ENCODE data around the gene DENND1C.

The DENND1C gene

DNA sequence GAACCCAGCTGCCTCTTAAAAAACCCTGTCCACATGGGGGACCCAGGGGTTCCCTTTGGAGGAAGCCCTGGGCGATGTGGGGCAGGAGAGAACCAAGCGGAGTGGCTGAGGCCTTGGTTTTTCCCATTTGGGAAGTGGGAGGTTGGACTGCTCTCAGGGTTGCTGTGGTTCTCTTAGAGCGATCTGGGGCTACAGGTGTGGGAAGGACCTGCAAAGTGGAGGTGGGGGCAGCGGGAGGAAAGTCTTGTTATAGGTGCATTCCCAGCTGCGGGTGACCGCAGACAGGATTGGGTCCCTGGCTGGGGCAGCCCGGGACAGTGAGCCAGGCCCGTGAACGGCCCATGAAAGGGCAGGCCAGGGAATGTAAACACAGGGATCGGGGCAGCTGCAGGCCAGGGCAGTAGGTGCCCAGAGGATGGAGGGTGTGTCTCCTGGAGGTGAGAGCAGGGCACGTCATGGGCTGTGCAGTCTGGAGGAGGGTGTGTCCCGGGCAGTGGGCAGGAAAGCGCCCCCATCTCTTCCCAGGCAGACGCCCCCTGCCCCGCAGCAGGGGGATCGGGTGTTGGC is 22.8 kb downstream of the DENND1C start:
- peak overlapping the region; percentile 81 for H3K4me3 Mint-ChIP-seq
- no peak for DNase-seq
- peak overlapping the region; percentile 63 for H3K27ac Mint-ChIP-seq
- H3K27me3 Mint-ChIP-seq = no peaks in the 10 kb centered on the region
- peaks cover 28% of the 10 kb centered on the region for H3K36me3 Mint-ChIP-seq (ENCODE audit: low read depth)
- H3K9me3 Mint-ChIP-seq = peaks cover 13% of the 10 kb centered on the region
- H3K4me1 Mint-ChIP-seq (ENCODE audit: low read depth) = peaks cover 20% of the 10 kb centered on the region

DNA sequence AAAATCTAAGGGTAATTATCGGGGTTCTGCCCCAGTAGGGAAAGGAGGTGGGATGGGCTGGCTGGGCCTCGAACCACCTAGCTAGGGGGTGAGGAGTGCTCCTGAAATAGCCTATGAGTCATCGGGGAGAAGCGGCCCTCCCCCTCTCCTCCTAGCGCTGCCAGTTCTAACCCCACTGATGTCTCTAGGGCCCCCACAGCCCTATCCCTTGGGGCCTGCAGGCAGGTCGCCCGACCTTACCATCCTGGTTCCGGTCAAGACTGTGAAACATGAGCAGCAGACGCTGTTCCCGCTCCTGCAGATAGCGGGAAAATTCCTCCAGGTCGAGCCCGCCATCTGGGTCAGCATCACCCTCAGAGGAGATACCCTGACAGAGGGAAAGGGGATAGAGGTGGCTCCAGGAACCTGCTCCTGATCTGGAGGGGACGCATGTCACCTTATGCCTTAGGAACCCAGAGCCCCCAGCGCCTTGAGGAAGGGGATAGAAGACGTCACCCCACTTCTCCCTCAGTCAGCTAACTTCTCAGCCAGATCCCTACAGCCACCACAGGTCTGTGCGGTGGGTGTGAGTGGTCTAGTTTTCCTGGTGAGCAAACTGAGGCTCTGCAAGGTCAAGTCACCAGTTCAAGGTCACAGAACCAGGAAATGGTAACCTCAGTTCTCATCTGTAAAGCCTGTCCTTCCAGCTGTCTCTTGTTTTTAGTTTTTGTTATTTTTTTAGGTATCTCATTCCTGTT is 23.5 kb downstream of the DENND1C start:
- Mint-ChIP-seq H3K27ac (no peak overlapping the region), H3K4me1 (ENCODE audit: low read depth) (peaks cover 20% of the 10 kb centered on the region), H3K27me3 (no peaks in the 10 kb centered on the region), H3K36me3 (ENCODE audit: low read depth) (peaks cover 34% of the 10 kb centered on the region), H3K9me3 (peaks cover 16% of the 10 kb centered on the region), H3K4me3 (peak overlapping the region; percentile 81)
- no peak for DNase-seq

DNA sequence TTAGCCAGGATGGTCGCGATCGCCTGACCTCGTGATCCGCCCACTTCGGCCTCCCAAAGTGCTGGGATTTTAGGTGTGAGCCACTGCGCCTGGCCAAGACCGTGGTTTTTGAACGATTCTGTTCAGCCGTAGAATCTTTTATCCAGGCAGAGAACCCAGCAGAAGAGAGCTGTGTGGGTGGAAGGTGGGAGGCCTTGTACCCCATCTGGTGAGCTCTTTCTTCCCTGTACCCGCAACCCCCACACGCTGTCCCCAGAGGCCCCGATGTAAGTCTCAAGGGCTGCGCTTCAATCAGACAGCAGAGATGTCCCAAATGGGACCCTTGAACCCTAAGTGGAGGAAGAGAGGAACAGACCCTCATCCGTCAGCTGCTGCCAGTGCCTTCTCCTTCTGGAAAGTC is 25.7 kb downstream of the DENND1C start:
- Mint-ChIP-seq H3K4me3 (no peak overlapping the region), H3K27ac (no peak overlapping the region), H3K9me3 (peaks cover 16% of the 10 kb centered on the region), H3K4me1 (ENCODE audit: low read depth) (peaks cover 17% of the 10 kb centered on the region), H3K27me3 (no peaks in the 10 kb centered on the region), H3K36me3 (ENCODE audit: low read depth) (peaks cover 39% of the 10 kb centered on the region)
- no peak for DNase-seq

DNA sequence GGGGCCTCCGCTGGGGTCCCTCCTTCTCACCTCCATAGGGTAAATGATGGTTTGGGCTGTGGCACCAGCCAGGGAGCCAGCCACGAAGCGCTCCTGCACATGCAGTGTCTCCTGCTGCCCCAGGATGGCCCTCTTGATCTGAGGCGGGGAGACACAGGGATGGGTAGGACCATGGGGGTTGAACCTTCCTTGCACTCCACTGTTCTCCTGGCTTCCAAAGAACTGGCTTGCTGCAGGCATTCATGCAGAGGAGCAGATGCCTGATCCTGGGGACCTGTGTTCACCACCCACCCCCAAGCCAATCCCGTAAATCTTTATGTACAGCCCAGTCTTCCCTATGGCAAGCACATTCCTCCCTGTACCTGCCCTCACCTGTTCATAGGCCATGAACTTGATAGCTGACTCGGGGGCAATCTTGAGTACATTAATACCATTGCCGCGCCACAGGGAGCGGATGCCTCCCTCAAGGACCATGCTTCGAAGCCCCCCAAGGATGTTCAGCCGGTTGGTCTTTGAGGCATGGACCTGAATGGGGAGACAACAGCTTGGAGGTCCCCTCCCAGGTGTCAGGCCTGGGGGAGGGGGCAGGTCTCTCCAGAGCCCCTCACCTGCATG is 27.5 kb downstream of the DENND1C start:
- no peak for DNase-seq
- H3K27me3 Mint-ChIP-seq = no peaks in the 10 kb centered on the region
- no peak overlapping the region for H3K4me3 Mint-ChIP-seq
- H3K9me3 Mint-ChIP-seq = peaks cover 16% of the 10 kb centered on the region
- peaks cover 43% of the 10 kb centered on the region for H3K36me3 Mint-ChIP-seq (ENCODE audit: low read depth)
- H3K27ac Mint-ChIP-seq = no peak overlapping the region
- peaks cover 12% of the 10 kb centered on the region for H3K4me1 Mint-ChIP-seq (ENCODE audit: low read depth)

- H3K36me3 Mint-ChIP-seq (ENCODE audit: low read depth) = peaks cover 43% of the 10 kb centered on the region
These were observed 28.7 kb downstream of the DENND1C start for GRCh38 chr19:6452899-6453298.

GRCh38 chr19:6452223-6452614 is 29.4 kb downstream of the DENND1C start:
- no peaks in the 10 kb centered on the region for H3K27me3 Mint-ChIP-seq
- H3K4me1 Mint-ChIP-seq (ENCODE audit: low read depth) = no peaks in the 10 kb centered on the region
- H3K27ac Mint-ChIP-seq = no peak overlapping the region
- peaks cover 16% of the 10 kb centered on the region for H3K9me3 Mint-ChIP-seq
- peaks cover 43% of the 10 kb centered on the region for H3K36me3 Mint-ChIP-seq (ENCODE audit: low read depth)
- H3K4me3 Mint-ChIP-seq = no peak overlapping the region
- DNase-seq = no peak

More at GRCh38 chr19:6452899-6453298, 28.7 kb downstream of the DENND1C start:
- DNase-seq = no peak
- H3K4me3 Mint-ChIP-seq = no peak overlapping the region
- no peaks in the 10 kb centered on the region for H3K4me1 Mint-ChIP-seq (ENCODE audit: low read depth)
- H3K27ac Mint-ChIP-seq = no peak overlapping the region
- H3K27me3 Mint-ChIP-seq = no peaks in the 10 kb centered on the region
- peaks cover 16% of the 10 kb centered on the region for H3K9me3 Mint-ChIP-seq

GRCh38 chr19:6451583-6452222 is 29.9 kb downstream of the DENND1C start:
- Mint-ChIP-seq H3K27ac (no peak overlapping the region), H3K4me3 (no peak overlapping the region), H3K27me3 (no peaks in the 10 kb centered on the region), H3K9me3 (peaks cover 16% of the 10 kb centered on the region), H3K4me1 (ENCODE audit: low read depth) (no peaks in the 10 kb centered on the region), H3K36me3 (ENCODE audit: low read depth) (peaks cover 42% of the 10 kb centered on the region)
- no peak for DNase-seq

DNA sequence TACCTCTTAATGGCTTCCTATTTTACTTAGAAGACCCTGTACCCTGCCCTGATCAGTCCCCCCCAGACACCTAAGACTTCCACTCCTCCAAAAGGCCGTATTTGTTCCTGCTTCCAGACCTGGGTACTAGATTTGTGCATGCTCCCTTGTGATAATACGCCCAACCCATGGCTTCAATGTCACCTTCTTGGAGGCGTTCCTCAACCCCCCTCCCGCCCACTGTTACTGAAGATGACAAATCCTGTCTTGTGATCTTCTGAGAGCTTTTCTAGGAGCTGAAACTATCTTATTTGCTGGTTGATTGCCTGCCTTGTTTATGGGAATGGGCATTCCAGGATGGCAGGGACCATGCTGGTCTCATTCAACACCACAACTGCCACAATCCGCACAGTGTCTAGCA is 31.4 kb downstream of the DENND1C start:
- no peaks in the 10 kb centered on the region for H3K27me3 Mint-ChIP-seq

DNA sequence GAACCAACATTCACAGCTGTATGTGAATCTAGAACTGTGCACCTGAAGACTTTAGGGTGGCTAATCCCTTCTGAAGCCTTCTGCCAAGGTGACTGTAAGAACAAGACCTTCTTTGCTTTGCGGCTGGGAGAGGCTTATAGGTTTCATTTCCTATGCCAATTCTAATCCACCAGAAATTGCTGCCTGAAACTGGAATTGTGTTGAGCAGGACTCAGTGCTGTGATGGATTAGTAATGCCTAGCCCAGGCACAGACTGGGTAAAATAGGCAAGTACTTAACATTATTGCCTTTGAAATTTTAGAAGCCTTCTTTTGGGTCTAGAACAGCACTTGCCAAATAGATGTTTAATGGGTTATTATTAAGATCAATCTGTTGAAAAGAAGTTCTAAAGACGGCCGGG is 33.5 kb downstream of the DENND1C start:
- no peak overlapping the region for H3K27ac Mint-ChIP-seq
- no peak overlapping the region for H3K4me3 Mint-ChIP-seq
- H3K36me3 Mint-ChIP-seq (ENCODE audit: low read depth) = peaks cover 13% of the 10 kb centered on the region
- no peak for DNase-seq
- H3K4me1 Mint-ChIP-seq (ENCODE audit: low read depth) = no peaks in the 10 kb centered on the region
- H3K9me3 Mint-ChIP-seq = no peaks in the 10 kb centered on the region
- H3K27me3 Mint-ChIP-seq = no peaks in the 10 kb centered on the region

More for the DNA sequence above, 31.4 kb downstream of the DENND1C start:
- Mint-ChIP-seq H3K36me3 (ENCODE audit: low read depth) (peaks cover 32% of the 10 kb centered on the region), H3K27ac (no peak overlapping the region), H3K9me3 (peaks cover 12% of the 10 kb centered on the region), H3K4me3 (no peak overlapping the region), H3K4me1 (ENCODE audit: low read depth) (no peaks in the 10 kb centered on the region)
- no peak for DNase-seq

- Mint-ChIP-seq H3K27me3 (no peaks in the 10 kb centered on the region), H3K36me3 (ENCODE audit: low read depth) (peaks cover 8% of the 10 kb centered on the region), H3K4me1 (ENCODE audit: low read depth) (no peaks in the 10 kb centered on the region), H3K9me3 (no peaks in the 10 kb centered on the region), H3K4me3 (no peak overlapping the region), H3K27ac (no peak overlapping the region)
- no peak for DNase-seq
These were observed 35.1 kb downstream of the DENND1C start for GRCh38 chr19:6446452-6446851.

GRCh38 chr19:6443986-6444385 is 37.6 kb downstream of the DENND1C start:
- Mint-ChIP-seq H3K4me1 (ENCODE audit: low read depth) (no peaks in the 10 kb centered on the region), H3K9me3 (no peaks in the 10 kb centered on the region), H3K36me3 (ENCODE audit: low read depth) (peaks cover 4% of the 10 kb centered on the region), H3K27me3 (no peaks in the 10 kb centered on the region), H3K27ac (no peak overlapping the region), H3K4me3 (no peak overlapping the region)
- no peak for DNase-seq

- Mint-ChIP-seq H3K4me3 (no peak overlapping the region), H3K27ac (no peak overlapping the region), H3K27me3 (no peaks in the 10 kb centered on the region), H3K36me3 (ENCODE audit: low read depth) (peaks cover 4% of the 10 kb centered on the region), H3K9me3 (no peaks in the 10 kb centered on the region), H3K4me1 (ENCODE audit: low read depth) (no peaks in the 10 kb centered on the region)
- no peak for DNase-seq
These were observed 39.4 kb downstream of the DENND1C start for GRCh38 chr19:6442087-6442688.

GRCh38 chr19:6440905-6441304 is 40.7 kb downstream of the DENND1C start:
- Mint-ChIP-seq H3K4me3 (no peak overlapping the region), H3K9me3 (no peaks in the 10 kb centered on the region), H3K4me1 (ENCODE audit: low read depth) (no peaks in the 10 kb centered on the region), H3K27me3 (no peaks in the 10 kb centered on the region), H3K27ac (no peak overlapping the region), H3K36me3 (ENCODE audit: low read depth) (peaks cover 2% of the 10 kb centered on the region)
- no peak for DNase-seq

GRCh38 chr19:6439743-6440142 is 41.8 kb downstream of the DENND1C start:
- Mint-ChIP-seq H3K27me3 (no peaks in the 10 kb centered on the region), H3K36me3 (ENCODE audit: low read depth) (no peaks in the 10 kb centered on the region), H3K27ac (no peak overlapping the region), H3K4me1 (ENCODE audit: low read depth) (no peaks in the 10 kb centered on the region), H3K4me3 (no peak overlapping the region), H3K9me3 (no peaks in the 10 kb centered on the region)
- DNase-seq = no peak
